ENCODE measurements around the gene KDM4D. TPM values are rescaled to one million over a fixed set of nuclear protein-coding genes. Genes with fewer than 3 reads are reported as not detected.

KDM4D gene
- total RNA-seq, 4 donors from 2014 or later: under 0.01 to 1.9 (median 0.70) TPM; not detected in 1

DNA sequence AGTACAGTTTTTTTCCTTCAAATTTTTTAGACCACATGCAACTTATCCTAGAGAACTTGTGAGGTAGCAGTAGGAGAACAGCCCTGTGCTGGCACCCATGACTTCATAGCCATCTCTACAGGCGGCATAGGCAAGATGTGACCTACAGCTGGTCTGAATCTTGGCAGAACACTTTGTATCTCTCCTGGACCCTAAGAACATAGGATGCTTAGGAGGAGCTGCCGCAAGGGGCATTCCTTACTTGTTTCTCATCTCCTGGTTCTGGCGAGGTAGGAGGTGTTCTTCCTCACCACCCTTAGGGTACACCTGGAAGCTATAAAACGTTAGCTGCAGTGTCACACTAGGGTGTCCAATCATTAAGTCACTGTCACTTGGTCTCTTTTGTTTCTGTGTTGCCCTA, 16.5 kb upstream of the KDM4D start:
- no peak for DNase-seq
- no peaks in the 10 kb centered on the region for H3K9me3 ChIP-seq
- intact Hi-C loops (cut with DNase I; ENCODE audit: low total_unique reads): no loop called here
- H3K36me3 ChIP-seq: no peaks in the 10 kb centered on the region
- H3K4me3 ChIP-seq: no peak overlapping the region
- no peak for TF ChIP-seq POLR2A (IDR thresholded peaks at IDR 0.05)
- TF ChIP-seq, protein P1, sequence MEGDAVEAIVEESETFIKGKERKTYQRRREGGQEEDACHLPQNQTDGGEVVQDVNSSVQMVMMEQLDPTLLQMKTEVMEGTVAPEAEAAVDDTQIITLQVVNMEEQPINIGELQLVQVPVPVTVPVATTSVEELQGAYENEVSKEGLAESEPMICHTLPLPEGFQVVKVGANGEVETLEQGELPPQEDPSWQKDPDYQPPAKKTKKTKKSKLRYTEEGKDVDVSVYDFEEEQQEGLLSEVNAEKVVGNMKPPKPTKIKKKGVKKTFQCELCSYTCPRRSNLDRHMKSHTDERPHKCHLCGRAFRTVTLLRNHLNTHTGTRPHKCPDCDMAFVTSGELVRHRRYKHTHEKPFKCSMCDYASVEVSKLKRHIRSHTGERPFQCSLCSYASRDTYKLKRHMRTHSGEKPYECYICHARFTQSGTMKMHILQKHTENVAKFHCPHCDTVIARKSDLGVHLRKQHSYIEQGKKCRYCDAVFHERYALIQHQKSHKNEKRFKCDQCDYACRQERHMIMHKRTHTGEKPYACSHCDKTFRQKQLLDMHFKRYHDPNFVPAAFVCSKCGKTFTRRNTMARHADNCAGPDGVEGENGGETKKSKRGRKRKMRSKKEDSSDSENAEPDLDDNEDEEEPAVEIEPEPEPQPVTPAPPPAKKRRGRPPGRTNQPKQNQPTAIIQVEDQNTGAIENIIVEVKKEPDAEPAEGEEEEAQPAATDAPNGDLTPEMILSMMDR (IDR thresholded peaks at IDR 0.05): no peak
- H3K27ac ChIP-seq: no peak overlapping the region
- H3K4me1 ChIP-seq: no peaks in the 10 kb centered on the region
- H3K27me3 ChIP-seq: no peaks in the 10 kb centered on the region

DNA sequence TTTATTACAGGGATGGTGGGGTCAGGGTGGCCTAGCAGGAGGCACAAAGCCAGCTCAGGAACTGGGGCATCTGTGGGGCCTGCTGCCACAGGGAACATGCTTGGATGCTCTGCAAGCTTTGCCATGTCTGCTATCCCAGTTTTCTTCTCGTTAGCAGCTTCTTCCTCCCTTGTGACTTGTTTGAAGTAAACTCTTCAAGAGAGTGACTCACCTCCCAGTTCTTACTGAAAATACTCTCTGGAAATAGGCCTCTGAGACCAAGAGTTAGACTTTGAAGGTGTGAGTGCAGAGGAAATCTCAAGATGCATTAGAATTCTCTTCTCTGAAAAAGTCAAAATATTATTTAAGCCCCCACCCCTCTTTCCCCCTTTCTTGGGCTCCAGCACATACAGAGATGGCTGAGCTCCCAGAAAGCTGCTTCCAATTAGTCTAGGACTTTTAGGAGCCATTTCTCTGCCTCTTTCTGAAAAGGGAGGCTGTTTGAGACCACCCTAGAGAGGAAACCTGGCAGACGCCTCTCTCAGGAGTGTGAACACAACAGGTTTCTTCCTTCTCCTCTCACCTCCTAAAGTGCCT, 15.3 kb upstream of the KDM4D start:
- Histone ChIP-seq H3K27ac (no peak overlapping the region), H3K9me3 (no peaks in the 10 kb centered on the region), H3K4me1 (no peaks in the 10 kb centered on the region), H3K36me3 (no peaks in the 10 kb centered on the region), H3K27me3 (no peaks in the 10 kb centered on the region), H3K4me3 (no peak overlapping the region)
- intact Hi-C loops (cut with DNase I; ENCODE audit: low total_unique reads): no loop called here
- DNase-seq: no peak
- no peak for TF ChIP-seq POLR2A (IDR thresholded peaks at IDR 0.05)
- TF ChIP-seq, protein P1 (IDR thresholded peaks at IDR 0.05): no peak

GRCh38 chr11:94959179-94959578, 14.3 kb upstream of the KDM4D start:
- Histone ChIP-seq H3K27ac (no peak overlapping the region), H3K27me3 (no peaks in the 10 kb centered on the region), H3K9me3 (no peaks in the 10 kb centered on the region), H3K36me3 (no peaks in the 10 kb centered on the region), H3K4me3 (no peak overlapping the region), H3K4me1 (no peaks in the 10 kb centered on the region)
- intact Hi-C loops (cut with DNase I; ENCODE audit: low total_unique reads): no loop called here
- TF ChIP-seq, protein P1 (IDR thresholded peaks at IDR 0.05): no peak
- TF ChIP-seq POLR2A (IDR thresholded peaks at IDR 0.05): no peak
- DNase-seq: no peak

- intact Hi-C loops (cut with DNase I; ENCODE audit: low total_unique reads): no loop called here
- no peaks in the 10 kb centered on the region for H3K36me3 ChIP-seq
- H3K4me3 ChIP-seq: no peak overlapping the region
- H3K4me1 ChIP-seq: no peaks in the 10 kb centered on the region
- no peak overlapping the region for H3K27ac ChIP-seq
- no peaks in the 10 kb centered on the region for H3K9me3 ChIP-seq
- DNase-seq: no peak
- no peaks in the 10 kb centered on the region for H3K27me3 ChIP-seq
- TF ChIP-seq, protein P1 (IDR thresholded peaks at IDR 0.05): no peak
- TF ChIP-seq POLR2A (IDR thresholded peaks at IDR 0.05): no peak
Measured at GRCh38 chr11:94960488-94960887, 13.0 kb upstream of the KDM4D start.

GRCh38 chr11:94961255-94961654, 12.3 kb upstream of the KDM4D start:
- TF ChIP-seq, protein P1 (IDR thresholded peaks at IDR 0.05): no peak
- TF ChIP-seq POLR2A (IDR thresholded peaks at IDR 0.05): no peak
- Histone ChIP-seq H3K27ac (no peak overlapping the region), H3K4me1 (no peaks in the 10 kb centered on the region), H3K36me3 (no peaks in the 10 kb centered on the region), H3K9me3 (no peaks in the 10 kb centered on the region), H3K4me3 (no peak overlapping the region), H3K27me3 (no peaks in the 10 kb centered on the region)
- no peak for DNase-seq
- intact Hi-C loops (cut with DNase I; ENCODE audit: low total_unique reads): no loop called here
